ENCODE measurements around the gene NDFIP1.
"Not testable (repeated sequence)": the region's sequence is repeated elsewhere in the genome, so short reads cannot be mapped to it uniquely, and the experiment has no call there.

Gene NDFIP1

DNA sequence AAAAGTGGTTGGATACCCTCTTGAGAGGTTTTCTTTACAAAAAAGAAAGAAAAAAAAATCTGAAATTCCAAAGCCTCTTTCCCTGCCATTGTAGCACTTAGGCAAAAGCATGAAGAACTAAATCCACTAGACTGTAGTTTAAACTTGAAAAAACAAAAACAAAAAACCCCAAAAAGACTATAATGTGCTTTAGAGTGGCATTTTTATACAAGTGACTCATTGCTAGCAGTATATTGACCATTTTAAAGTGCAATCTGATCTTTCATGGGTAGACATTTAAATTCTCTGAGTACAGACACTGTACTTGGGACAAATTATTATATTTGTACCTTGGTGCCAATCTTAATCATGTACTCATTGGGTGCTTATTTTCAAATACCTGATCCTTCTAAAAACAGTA is 50.8 kb downstream of the NDFIP1 start:
- no peak for DNase-seq

DNA sequence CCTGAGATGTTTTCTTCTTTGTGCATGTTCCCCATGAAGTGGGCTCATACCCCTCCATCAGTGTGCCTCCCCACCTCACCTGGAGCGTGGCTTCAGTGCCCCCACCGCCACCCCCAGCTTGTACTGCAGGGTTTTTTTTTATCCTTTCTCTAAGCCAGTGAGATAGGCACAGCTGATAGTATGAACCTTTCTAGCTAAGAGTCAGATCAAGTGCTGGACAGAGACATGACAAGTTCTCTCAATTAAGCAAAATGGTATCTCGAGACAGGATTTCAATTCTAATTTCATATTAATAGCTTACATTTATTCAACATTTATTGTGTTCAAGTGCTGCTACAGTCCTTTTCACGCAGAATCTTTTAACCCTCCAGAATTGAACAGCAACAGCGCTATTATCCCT is 55.7 kb downstream of the NDFIP1 start:
- DNase-seq, result no peak

DNA sequence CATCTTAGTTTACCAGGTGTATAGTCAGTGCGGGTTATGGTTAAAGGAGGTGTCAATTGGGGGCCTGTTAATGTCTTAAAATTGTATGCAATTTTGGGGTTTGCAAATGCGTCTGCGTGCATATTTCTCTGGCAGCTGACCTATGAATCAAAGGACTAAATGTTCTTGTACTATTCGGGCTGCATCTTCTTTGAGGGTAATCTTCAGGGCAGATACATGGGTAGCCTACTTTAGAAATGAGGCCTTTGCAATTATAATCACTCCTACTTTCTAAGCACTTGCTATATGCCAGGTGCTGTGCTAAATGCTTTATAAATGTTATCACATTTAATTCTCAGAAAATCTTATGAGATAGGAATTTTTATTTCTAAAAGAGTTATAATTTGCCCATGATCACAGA is 58.2 kb downstream of the NDFIP1 start:
- DNase-seq, result no peak

DNA sequence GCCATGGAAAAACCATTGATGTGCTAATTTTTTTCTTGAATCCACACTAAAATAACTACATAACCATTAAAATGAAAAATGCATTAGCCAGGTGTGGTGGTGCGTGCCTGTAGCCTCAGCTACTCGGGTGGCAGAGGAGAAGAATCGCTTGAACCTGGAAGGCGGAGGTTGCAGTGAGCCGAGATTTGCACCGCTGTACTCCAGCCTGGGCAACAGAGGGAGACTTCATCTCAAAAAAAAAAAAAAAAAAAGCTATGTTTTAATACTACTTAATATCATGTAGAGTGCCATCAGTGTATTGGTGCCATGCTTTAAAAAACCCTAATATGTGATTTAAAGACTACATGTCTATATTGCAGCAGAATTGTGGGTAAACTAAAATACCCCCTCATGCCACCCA is 58.9 kb downstream of the NDFIP1 start:
- DNase-seq, result no peak

- no peak for DNase-seq
Observed at GRCh38 chr5:142168365-142168764, 59.8 kb downstream of the NDFIP1 start.

- no peak for DNase-seq
Observed at GRCh38 chr5:142170254-142170953, 61.8 kb downstream of the NDFIP1 start.

DNA sequence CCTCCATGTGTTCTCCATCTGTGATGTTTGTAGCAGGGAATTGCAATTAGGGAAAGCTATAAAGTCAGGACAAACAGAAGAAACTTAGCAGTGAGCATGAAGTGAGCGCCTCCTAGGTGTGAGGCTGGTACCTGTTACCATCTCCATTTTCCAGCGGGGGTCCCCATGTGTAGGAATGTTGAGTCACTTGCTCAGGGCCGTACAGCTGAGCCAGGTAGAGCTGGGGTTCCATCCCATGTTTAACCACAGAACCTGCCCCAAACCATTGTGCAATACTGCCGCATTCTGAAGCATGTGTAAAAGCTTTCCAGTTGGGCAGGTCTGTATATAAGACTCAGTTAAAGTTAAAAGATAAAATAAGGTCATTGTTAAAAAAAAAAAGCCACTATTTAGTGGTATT is 62.7 kb downstream of the NDFIP1 start:
- DNase-seq, result no peak

- DNase-seq, result no peak
Observed at GRCh38 chr5:142175039-142175438, 66.5 kb downstream of the NDFIP1 start.

GRCh38 chr5:142175461-142176142 is 67.0 kb downstream of the NDFIP1 start:
- DNase-seq, result no peak

DNA sequence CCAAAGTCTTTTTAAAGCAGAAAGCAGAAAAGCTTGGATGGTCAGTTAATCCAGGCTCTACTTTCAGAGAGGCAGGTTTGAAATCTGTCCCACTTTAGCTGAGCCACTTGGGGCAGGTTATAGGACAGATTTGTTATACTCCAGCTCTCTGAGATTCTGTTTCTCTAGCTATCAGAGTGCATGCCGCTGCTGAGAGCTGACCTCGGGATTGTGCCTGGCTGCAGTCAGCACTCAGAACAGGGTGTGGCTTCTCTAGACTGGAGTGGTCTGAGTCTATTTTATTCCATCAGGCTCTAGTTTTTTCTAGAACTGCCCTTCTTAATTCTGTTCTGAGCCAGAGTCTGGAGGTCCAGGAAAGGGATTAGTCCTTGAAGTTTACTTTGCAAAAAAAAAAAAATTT is 67.7 kb downstream of the NDFIP1 start:
- no peak for DNase-seq

DNA sequence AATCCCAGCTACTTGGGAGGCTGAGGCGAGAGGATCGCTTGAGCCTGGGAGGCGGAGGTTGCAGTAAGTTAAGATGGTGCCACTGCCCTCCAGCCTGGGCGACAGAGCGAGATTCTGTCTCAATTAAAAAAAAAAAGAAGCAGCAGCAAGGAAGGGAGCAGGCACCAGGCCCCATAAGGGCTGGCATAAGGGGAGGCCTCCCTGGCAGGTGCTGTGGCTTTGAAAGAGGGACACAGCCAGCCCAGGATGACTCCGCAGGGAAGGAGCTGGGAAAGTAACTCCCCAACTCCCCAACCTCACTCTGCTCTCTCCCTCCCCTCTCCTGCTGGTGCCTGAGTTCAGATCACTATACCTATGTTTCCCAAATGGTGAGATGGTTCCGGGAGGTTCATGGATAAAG is 70.1 kb downstream of the NDFIP1 start:
- no peak for DNase-seq

- DNase-seq, result no peak
Observed at GRCh38 chr5:142179776-142180387, 71.3 kb downstream of the NDFIP1 start.

GRCh38 chr5:142181096-142181495 is 72.5 kb downstream of the NDFIP1 start:
- DNase-seq, result no peak

- DNase-seq, result no peak
Observed at GRCh38 chr5:142181547-142182163, 73.1 kb downstream of the NDFIP1 start.

GRCh38 chr5:142182840-142183239 is 74.3 kb downstream of the NDFIP1 start:
- DNase-seq, result no peak

GRCh38 chr5:142183561-142183960 is 75.0 kb downstream of the NDFIP1 start:
- no peak for DNase-seq

DNA sequence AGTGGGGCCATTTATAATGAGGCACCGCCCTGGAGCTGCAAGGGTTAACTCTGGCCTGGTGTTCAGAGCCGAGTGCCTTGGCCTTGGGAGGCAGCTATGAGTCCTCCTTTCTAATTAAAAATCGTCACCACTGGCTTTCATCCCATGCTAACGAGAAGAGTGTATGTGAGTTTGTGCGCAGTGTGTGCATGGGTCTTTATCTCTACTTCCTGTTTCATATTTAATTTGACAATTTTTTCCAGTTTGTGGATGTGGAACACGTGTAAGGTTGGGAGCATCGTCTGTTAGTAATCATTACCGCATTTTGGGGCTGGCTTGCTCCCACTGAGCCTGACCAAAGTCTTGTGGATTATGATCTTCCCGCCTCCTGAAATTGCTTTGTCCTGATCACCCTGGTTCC is 76.4 kb downstream of the NDFIP1 start:
- no peak for DNase-seq

- no peak for DNase-seq
Observed at GRCh38 chr5:142186514-142186856, 77.9 kb downstream of the NDFIP1 start.

- no peak for DNase-seq
Observed at GRCh38 chr5:142186857-142187594, 78.4 kb downstream of the NDFIP1 start.

GRCh38 chr5:142188691-142189090 is 80.1 kb downstream of the NDFIP1 start:
- DNase-seq, result not testable (repeated sequence)

DNA sequence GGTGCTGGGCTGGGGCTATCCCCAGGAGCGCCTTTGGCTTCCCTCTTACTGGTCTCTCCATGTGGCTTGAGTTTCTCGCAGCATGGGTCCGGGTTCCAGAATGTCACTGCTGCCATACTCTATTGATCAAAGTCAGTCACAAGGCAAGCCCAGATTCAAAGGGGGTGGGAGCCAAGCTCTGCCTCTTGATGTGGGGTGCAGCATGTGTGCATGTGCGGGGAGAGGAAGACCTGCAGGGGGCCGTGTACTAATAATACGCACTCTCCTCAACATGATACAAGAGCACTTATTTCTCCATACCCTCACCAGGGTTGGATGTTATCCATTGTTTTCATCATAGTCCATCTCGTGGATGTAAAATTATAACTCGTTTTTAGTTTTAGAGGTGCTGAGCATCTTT is 81.2 kb downstream of the NDFIP1 start:
- DNase-seq, result no peak

- no peak for DNase-seq
Observed at GRCh38 chr5:142191776-142192175, 83.2 kb downstream of the NDFIP1 start.

All from activated CD4-positive, alpha-beta T cell treated with anti-CD3 and anti-CD28 coated beads, Interleukin-2, amount 50 U/mL, for 1 hour (primary cell).